Activated B cell treated with CpG ODN at 0.5 μM for 24 hours (primary cell): ENCODE data around the gene CALU. TPM values are rescaled to one million over a fixed set of nuclear protein-coding genes. Genes with fewer than 3 reads are reported as not detected.

Experiments used
- ATAC-seq: fragments of 200-7000 bp; cut with Tn5 transposase; one replicate; pipeline ENCODE4 v1.10.0; 2021; ENCODE audit warnings: low read depth, mild to moderate bottlenecking, moderate library complexity
- CTCF ChIA-PET: fragments of 350-600 bp; sonication (Branson Sonifier 250); formaldehyde crosslinking; loops from one replicate; lab custom pipeline; 2021; ENCODE audit warnings: antibody characterized with exemption; lab: Charles Lee
- POLR2A ChIA-PET: fragments of 350-600 bp; sonication (Branson Sonifier 250); formaldehyde crosslinking; loops from one replicate; lab custom pipeline; 2021; ENCODE audit warnings: antibody characterized with exemption; lab: Charles Lee
- DNase-seq: peaks from one replicate; pipeline ENCODE4 v3.0.0; 2022
- H3K27ac Mint-ChIP-seq: one replicate; pipeline ENCODE4 v1.8.0; 2020; ENCODE audit warnings: mixed read lengths
- H3K27me3 Mint-ChIP-seq: one replicate; pipeline ENCODE4 v1.8.0; 2021; ENCODE audit warnings: mixed read lengths
- H3K36me3 Mint-ChIP-seq: one replicate; pipeline ENCODE4 v1.8.0; 2021; ENCODE audit warnings: low read depth, mixed read lengths
- H3K4me1 Mint-ChIP-seq: one replicate; pipeline ENCODE4 v1.8.0; 2021; ENCODE audit warnings: mixed read lengths
- H3K4me3 Mint-ChIP-seq: one replicate; pipeline ENCODE4 v1.8.0; 2020; ENCODE audit warnings: mild to moderate bottlenecking, mixed read lengths
- H3K9me3 Mint-ChIP-seq: one replicate; pipeline ENCODE4 v1.8.0; 2020; ENCODE audit warnings: mixed read lengths
- CTCF ChIP-seq: fragments of 200-600 bp; IDR thresholded peaks from one replicate; pipeline ENCODE4 v1.8.0; 2022; ENCODE audit warnings: antibody characterized with exemption, mild to moderate bottlenecking
- intact Hi-C: fragments of 100-400 bp; cut with micrococcal nuclease; formaldehyde crosslinking; loops from one replicate; pipeline ENCODE4 v1.15.1; 2024
- total RNA-seq: library from RNA; stranded (reverse); gene quantifications from 2 replicates; pipeline ENCODE4 v1.2.3, GENCODE V29; 2022

CALU gene
- total RNA-seq, 1 donor from 2014 or later = 15.4 TPM

- no peak for ATAC-seq
- Mint-ChIP-seq H3K36me3 (no peaks in the 10 kb centered on the region), H3K9me3 (no peaks in the 10 kb centered on the region), H3K27me3 (peaks cover 41% of the 10 kb centered on the region), H3K4me3 (no peak overlapping the region), H3K27ac (no peak overlapping the region), H3K4me1 (peaks cover 7% of the 10 kb centered on the region)
- no peak for DNase-seq
- ChIA-PET POLR2A (no interaction called here), CTCF (no interaction called here)
- TF ChIP-seq CTCF = no peak
- intact Hi-C loops = loop anchor here (5.0 kb wide), 1 partner anchor 188 kb away; no protein-coding TSS in a partner anchor
These were observed 44.4 kb upstream of the CALU start for GRCh38 chr7:128694738-128695137.

GRCh38 chr7:128697302-128697905 lies 41.8 kb upstream of the CALU start:
- ChIA-PET CTCF (no interaction called here), POLR2A (no interaction called here)
- Mint-ChIP-seq H3K27me3 (peaks cover 51% of the 10 kb centered on the region), H3K4me3 (peak overlapping the region; percentile 80), H3K36me3 (no peaks in the 10 kb centered on the region), H3K9me3 (no peaks in the 10 kb centered on the region), H3K4me1 (peaks cover 7% of the 10 kb centered on the region), H3K27ac (peak overlapping the region; percentile 41)
- intact Hi-C loops = loop anchor here (2.0 to 5.0 kb wide), 2 partner anchors 41 to 185 kb away; partner anchors contain the start of gene CALU
- peak; percentile 48 for DNase-seq
- ATAC-seq = peak; percentile 82
- TF ChIP-seq CTCF = no peak

- Mint-ChIP-seq H3K27me3 (peaks cover 45% of the 10 kb centered on the region), H3K27ac (no peak overlapping the region), H3K4me1 (peaks cover 7% of the 10 kb centered on the region), H3K9me3 (no peaks in the 10 kb centered on the region), H3K4me3 (no peak overlapping the region), H3K36me3 (no peaks in the 10 kb centered on the region)
- TF ChIP-seq CTCF = no peak
- DNase-seq (no peak), ATAC-seq (no peak)
- ChIA-PET POLR2A (no interaction called here), CTCF (no interaction called here)
- intact Hi-C loops = loop anchor here (5.0 kb wide), 1 partner anchor 183 kb away; no protein-coding TSS in a partner anchor
These were observed 39.9 kb upstream of the CALU start for GRCh38 chr7:128699196-128699712.

GRCh38 chr7:128699895-128700294 lies 39.3 kb upstream of the CALU start:
- no peak for TF ChIP-seq CTCF
- intact Hi-C loops = loop anchor here (5.0 kb wide), 1 partner anchor 182 kb away; no protein-coding TSS in a partner anchor
- CTCF ChIA-PET = no interaction called here
- Mint-ChIP-seq H3K9me3 (no peaks in the 10 kb centered on the region), H3K36me3 (no peaks in the 10 kb centered on the region), H3K27ac (no peak overlapping the region), H3K4me3 (no peak overlapping the region), H3K27me3 (peaks cover 45% of the 10 kb centered on the region), H3K4me1 (peaks cover 7% of the 10 kb centered on the region)
- ATAC-seq (no peak), DNase-seq (no peak)
- POLR2A ChIA-PET = interaction anchor here (0.7 kb wide), 1 partner anchor 730 kb away, joined by 3 read pairs; no protein-coding TSS in a partner anchor

GRCh38 chr7:128701062-128701785 lies 37.9 kb upstream of the CALU start:
- Mint-ChIP-seq H3K27ac (no peak overlapping the region), H3K4me3 (no peak overlapping the region), H3K9me3 (no peaks in the 10 kb centered on the region), H3K4me1 (peaks cover 7% of the 10 kb centered on the region), H3K36me3 (no peaks in the 10 kb centered on the region), H3K27me3 (peaks cover 48% of the 10 kb centered on the region)
- ChIA-PET POLR2A (no interaction called here), CTCF (no interaction called here)
- intact Hi-C loops = no loop called here
- no peak for TF ChIP-seq CTCF
- DNase-seq (no peak), ATAC-seq (no peak)
